ENCODE results near the gene PGAM2.
"Not testable (repeated sequence)": the region's sequence is repeated elsewhere in the genome, so short reads cannot be mapped to it uniquely, and the experiment has no call there.

Gene PGAM2

DNA sequence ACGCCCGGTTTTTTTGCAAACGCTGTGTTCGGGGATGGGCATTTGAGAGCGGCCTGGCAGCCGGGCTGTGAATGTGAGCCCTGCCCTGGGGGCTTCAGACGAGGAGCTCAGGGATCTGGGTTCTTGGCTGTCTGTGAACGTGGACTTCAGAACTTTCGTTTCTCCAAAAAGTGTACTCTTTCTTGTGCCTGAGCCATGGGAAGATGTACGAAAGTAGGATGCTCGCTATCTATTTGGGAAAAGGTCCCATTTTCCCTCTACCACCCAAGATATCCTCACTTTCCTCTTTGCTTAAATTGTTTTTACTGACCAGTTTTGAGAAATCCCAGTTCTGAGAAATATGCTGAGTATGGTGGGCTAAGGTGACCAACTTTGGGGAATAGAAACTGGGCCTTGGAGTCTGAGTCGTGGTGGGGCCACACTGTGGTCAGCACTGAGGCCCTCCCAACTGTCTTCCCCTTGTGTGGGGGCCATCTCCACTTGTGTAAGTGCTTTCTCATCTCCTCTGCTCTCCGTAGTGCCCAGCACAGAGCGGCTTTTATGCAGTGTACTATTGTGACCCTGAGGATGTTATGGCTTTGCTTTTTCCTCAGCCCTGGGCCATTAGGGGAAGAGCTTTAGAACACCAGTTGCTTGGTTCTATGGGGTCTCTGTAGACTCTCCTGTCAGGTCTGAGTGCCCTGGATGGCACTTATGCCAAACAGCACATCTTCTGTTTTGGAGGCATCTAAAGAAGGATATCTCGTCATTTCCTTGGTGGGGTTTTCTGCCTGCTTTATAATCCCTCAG lies 19.9 kb downstream of the PGAM2 start:
- DNase-seq (ENCODE audit: low spot score), result no peak
- peak overlapping the region; percentile 81 to 94 for H3K27ac ChIP-seq
- TF ChIP-seq, protein P1, sequence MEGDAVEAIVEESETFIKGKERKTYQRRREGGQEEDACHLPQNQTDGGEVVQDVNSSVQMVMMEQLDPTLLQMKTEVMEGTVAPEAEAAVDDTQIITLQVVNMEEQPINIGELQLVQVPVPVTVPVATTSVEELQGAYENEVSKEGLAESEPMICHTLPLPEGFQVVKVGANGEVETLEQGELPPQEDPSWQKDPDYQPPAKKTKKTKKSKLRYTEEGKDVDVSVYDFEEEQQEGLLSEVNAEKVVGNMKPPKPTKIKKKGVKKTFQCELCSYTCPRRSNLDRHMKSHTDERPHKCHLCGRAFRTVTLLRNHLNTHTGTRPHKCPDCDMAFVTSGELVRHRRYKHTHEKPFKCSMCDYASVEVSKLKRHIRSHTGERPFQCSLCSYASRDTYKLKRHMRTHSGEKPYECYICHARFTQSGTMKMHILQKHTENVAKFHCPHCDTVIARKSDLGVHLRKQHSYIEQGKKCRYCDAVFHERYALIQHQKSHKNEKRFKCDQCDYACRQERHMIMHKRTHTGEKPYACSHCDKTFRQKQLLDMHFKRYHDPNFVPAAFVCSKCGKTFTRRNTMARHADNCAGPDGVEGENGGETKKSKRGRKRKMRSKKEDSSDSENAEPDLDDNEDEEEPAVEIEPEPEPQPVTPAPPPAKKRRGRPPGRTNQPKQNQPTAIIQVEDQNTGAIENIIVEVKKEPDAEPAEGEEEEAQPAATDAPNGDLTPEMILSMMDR (IDR thresholded peaks at IDR 0.05), result no peak
- peak overlapping the region; percentile 90 for H3K4me3 ChIP-seq

DNA sequence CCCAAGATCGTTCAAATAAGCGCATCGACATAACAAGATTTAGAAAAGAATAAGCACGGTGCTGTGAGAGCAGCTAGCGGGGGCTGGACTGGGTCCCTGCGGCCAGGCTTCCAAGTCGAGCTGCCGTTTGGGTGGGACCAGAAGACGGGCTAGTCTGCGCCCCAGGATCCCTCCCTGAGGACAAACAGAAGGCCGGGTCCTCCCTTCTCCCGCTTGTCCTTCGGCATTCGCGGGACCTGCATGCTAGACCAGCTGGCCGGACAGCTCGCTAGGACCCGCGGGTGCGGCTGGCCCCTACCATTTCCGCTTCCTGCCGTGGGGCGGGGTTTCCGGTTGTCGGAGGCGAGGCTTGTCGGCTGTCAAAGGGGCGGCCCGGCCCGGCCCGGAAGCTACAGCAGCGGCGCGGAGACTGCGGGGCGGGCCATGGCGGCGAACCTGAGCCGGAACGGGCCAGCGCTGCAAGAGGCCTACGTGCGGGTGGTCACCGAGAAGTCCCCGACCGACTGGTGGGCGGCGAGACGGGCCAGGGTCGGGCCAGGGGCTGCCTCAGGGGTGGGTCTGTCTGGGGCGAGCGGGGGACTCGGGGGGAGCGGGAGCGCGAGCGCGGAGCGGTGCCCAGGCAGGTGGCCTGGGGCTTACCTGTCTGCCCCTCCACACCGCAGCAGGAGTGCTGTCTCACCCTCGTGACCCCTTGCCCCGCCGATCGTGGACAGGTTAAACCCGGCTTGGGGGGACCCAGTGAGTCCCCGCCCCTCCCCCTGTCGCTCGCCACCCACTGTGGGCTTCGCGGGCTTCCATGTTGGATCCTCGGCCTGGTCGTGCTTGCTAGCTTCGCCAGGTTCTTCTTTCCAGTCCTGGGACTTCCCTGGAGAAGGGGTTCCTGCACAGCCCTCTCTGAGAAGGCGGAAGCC lies 20.8 kb downstream of the PGAM2 start, which contains the start of gene DBNL:
DBNL (plus strand) TSS at position 388 of the 911 bp plus-strand sequence; CDS start at position 424, 36 bp downstream.
- Histone ChIP-seq H3K27ac (peak within 1 kb of the TSS; percentile 81 to 94), H3K4me3 (peak within 1 kb of the TSS; percentile 90)
- DNase-seq (ENCODE audit: low spot score), result peak; percentile 94
- TF ChIP-seq, protein P1 (IDR thresholded peaks at IDR 0.05), result no peak

DNA sequence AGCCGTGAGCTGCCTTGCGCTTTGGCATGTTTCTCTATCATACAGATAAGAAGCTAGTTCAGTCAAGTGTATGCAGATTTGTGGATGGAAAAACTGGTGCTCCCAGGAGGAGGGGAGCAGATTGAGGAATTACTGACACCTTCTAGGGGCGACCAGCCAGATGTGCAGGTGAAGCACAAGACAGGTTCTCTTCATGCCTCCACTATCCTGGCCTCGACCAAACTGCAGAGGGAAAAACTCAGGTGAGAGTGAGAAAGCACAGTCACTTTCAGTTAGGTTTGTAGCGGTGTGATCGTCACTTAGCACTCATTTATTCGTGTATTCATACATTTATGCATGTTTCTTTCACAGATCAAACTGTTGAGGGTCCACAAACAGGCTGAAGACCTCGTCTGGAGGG lies 21.5 kb downstream of the PGAM2 start:
- peak overlapping the region; percentile 81 to 94 for H3K27ac ChIP-seq
- DNase-seq (ENCODE audit: low spot score), result no peak
- TF ChIP-seq, protein P1 (IDR thresholded peaks at IDR 0.05), result no peak
- H3K4me3 ChIP-seq, result peak overlapping the region; percentile 90

DNA sequence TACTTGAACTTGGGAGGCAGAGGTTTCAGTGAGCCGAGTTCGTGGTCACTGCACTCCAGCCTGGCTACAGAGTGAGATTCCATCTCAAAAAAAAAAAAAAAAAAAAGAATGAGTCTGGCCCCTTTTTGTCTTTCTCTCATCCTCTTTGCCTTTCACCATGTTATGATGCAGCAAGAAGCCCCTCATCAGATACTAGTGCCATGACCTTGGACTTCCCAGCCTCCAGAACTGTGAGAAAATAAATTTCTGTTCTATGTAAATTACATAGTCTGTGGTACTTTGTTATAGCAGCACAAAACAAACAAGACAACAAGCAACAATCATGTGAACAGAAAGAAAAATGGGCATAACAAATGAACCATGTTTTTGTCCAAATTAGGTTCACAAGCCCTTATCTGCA lies 23.1 kb downstream of the PGAM2 start:
- no peak overlapping the region for H3K27ac ChIP-seq
- no peak for DNase-seq (ENCODE audit: low spot score)
- H3K4me3 ChIP-seq, result no peak overlapping the region
- TF ChIP-seq, protein P1 (IDR thresholded peaks at IDR 0.05), result no peak

DNA sequence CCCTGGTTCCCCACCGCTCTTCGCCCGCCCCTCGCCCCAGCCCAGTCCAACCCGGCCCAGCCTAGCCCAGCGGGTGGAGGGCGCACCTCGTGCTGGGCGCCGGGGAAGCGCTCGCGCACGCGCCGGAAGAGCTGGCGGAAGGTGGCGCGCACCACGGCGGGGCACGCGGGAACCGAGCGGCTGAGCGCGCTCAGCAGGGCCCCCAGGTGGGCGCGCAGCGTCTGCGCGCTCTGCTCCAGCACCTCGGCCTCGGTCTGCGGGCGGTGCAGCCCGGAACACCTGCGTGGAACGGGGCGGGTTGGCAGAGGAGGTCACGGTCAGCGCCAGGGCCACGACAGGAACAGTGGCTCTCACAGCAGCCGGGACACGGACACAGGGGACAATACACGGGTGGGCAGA lies 24.9 kb downstream of the PGAM2 start:
- Histone ChIP-seq H3K27ac (peak overlapping the region in 1 of 2 donors; percentile 60), H3K4me3 (peak overlapping the region; percentile 70)
- DNase-seq (ENCODE audit: low spot score), result not testable (repeated sequence)

DNA sequence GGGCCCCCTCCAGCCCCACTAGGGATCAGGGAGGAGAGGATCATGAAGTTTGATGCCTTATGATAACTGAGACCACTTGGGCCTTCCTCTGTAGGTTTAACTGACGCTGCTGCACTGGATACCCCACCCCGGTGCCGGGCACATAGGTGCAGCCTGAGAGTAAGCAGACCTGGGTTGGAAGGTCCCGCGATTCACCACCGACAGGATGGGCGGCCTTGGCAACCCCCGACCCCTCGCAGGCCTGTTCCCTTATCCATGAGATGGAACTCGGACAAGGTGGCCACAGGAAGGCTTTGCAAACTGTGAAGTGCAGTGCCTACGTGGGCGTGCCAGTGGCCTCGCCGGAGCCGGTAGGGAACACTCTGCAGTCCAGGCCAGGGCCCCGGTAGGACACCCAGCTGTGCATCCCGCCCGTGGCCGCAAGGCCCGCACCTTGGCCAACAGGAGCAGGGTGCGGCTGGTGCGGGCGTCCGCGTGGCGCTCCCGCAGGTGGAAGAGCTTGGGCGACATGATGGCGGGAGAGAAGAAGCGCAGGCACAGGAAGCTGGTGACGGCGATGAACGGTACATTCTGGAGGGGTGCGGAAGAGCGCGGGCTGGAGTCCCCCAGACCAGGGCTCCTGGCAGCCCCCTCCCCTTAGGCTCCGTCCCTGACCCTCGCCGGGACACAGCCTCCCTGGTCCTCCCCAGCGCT lies 25.4 kb downstream of the PGAM2 start:
- Histone ChIP-seq H3K4me3 (peak overlapping the region; percentile 70), H3K27ac (peak overlapping the region in 1 of 2 donors; percentile 65)
- DNase-seq (ENCODE audit: low spot score), result not testable (repeated sequence)

DNA sequence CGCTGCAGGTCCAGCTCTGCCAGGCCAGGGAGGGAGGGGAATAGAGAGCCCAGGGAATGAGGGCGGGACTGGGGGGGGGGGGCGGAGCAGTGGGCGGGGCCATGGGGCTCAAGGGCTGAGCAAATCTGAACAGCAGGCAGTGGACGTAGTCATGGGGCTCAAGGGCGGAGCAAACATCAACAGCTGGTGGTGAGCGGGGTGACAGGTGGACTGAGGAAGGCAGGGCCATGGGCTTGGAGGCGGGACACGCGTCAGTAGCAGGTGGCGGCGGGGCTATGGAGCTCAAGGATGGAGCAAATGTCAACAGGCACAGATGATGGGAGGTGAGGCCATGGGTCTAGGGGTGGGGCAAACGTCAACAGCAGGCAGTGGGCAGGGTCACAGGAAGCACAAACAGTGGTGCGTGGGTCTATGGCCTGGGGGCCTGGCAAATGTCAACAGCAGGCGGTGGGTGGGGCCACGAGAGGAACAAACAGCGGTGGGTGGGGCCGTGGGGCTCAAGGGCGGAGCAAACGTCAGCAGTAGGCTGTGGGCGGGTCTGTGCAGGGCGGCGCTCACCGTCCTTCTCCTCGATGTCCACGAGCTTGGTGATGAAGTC lies 26.3 kb downstream of the PGAM2 start:
- peak overlapping the region; percentile 52 to 94 for H3K27ac ChIP-seq
- H3K4me3 ChIP-seq, result peak overlapping the region; percentile 74
- peak; percentile 91 for DNase-seq (ENCODE audit: low spot score)

DNA sequence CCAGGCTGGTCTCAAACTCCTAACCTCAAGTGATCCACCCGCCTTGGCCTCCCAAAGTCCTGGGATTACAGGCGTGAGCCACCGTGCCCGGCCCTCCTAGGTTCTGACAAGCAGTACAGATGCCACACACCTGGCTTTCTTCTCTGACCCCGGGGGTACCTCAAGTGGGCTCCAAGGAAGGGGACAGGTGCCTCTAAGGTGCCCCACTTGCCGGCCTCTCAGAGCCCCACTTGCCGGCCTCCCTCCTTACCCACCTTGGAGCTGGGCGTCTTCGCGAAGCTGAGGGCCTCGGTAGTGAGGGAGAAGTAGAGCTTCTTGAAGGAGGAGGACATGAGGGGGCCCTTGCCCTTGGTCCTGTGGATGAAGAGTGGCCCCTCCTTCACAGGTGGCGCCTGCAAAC lies 26.8 kb downstream of the PGAM2 start:
- DNase-seq (ENCODE audit: low spot score); H3K27ac ChIP-seq; H3K4me3 ChIP-seq: not testable (repeated sequence)

DNA sequence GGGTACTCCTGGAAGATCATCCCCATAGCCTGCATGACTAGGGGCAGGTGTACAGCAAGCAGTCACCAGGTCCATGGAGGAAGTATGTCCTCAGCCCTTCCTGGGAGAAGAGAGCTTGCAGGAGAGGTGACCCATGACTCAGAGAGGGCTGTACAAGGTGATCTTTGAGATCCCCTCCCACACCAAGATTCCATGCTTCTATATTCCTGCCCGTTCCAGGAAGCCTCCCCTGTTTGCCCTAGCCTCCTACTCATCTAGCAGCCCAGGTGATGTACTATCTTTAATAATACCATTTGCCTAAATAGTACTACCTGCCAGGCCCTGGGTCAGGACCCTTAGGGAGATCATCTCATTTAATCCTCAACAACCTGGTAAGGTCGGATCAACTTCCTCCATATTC lies 27.4 kb downstream of the PGAM2 start:
- not testable (repeated sequence) for H3K27ac ChIP-seq; DNase-seq (ENCODE audit: low spot score)

DNA sequence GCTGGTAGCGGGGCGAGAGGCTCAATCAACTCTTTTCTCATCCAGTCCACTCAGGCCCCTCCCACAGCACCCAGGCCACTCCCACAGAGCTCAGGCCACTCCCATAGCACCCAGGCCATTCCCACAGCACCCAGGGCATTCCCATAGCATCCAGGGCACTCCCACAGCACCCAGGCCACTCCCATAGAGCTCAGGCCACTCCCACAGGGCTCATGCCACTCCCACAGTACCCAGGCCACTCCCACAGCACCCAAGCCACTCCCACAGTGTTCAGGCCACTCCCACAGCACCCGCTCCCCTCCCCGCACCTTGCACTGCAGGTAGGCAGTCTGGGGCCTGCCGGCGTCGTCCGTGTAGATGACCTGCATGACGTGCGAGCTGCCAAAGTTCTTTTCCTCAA lies 29.0 kb downstream of the PGAM2 start:
- not testable (repeated sequence) for DNase-seq (ENCODE audit: low spot score); H3K27ac ChIP-seq; H3K4me3 ChIP-seq

More for the DNA sequence above, 27.4 kb downstream of the PGAM2 start:
- not testable (repeated sequence) for H3K4me3 ChIP-seq

DNA sequence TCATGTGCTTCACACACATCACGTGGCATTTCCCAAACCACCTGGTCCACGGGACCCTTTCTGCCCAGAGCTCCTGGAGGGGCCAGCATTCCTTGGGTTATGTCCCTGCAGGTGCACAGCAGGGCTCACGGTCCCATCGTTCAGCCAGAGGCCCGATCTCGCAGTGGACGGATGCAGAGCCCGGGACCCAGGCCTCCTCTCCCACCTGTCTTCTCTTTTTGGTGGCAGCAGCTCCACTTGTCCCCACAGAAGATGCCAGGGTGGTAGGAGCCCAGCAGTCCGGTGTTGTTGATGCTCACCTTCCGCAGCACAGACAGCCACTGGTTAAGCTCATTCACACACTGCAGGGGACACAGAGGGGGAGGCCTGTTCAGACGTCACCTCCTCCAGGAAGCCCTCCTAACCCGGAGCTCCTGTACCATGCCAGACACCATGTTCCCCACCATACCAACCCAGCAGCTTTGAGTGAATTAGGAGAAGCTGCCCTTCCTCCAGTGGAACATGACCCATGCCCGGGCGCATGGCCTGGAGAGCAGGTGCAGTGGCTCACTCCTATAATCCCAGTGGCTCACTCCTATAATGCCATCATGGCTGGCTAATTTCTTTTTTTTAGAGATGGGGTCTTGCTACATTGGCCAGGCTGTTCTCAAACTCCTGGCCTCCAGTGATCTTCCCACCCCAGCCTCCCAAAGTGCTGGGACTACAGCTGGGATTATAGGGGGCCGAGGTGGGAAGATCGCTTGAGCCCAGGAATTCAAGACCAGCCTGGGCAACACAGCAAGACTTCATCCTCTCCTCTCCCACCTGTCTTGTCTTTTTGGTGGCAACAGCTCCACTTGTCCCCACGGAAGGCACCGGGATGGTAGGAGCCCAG lies 31.2 kb downstream of the PGAM2 start:
- not testable (repeated sequence) for H3K27ac ChIP-seq, H3K4me3 ChIP-seq
- peak; percentile 62 for DNase-seq (ENCODE audit: low spot score)

DNA sequence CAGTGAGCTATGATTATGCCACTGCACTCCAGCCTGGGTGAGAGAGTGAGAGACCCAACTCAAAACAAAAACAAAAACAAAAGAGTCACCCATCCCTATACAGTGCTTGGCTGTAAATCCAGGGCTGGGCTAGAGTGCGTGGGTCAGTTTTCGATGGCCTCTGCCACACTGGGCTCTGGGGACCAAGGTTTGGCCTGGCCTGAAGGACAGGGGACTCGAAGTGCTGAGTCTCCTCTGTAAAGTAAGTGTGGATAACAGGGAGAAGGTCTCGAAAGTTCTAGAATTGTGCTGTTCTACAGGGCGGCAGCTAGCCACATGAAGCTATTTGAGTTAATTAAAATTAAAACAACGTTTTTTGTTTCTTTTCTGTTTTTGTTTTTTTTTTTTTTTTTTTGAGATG lies 33.3 kb downstream of the PGAM2 start:
- H3K4me3 ChIP-seq; DNase-seq (ENCODE audit: low spot score); H3K27ac ChIP-seq: not testable (repeated sequence)

Data from coronary artery (tissue), 2 donors.